ENCODE measurements around the gene KCP. TPM values are rescaled to one million over a fixed set of nuclear protein-coding genes. Genes with fewer than 3 reads are reported as not detected.
A peak's percentile ranks its signal among the peaks of the same experiment; 100 is the strongest.

The KCP gene
- total and polyA plus RNA-seq, 2 of the 13 experiments (the other 11 are each of a cell fraction or from before 2014, with no cell fraction given): 0.37 to 1.0 TPM

DNA sequence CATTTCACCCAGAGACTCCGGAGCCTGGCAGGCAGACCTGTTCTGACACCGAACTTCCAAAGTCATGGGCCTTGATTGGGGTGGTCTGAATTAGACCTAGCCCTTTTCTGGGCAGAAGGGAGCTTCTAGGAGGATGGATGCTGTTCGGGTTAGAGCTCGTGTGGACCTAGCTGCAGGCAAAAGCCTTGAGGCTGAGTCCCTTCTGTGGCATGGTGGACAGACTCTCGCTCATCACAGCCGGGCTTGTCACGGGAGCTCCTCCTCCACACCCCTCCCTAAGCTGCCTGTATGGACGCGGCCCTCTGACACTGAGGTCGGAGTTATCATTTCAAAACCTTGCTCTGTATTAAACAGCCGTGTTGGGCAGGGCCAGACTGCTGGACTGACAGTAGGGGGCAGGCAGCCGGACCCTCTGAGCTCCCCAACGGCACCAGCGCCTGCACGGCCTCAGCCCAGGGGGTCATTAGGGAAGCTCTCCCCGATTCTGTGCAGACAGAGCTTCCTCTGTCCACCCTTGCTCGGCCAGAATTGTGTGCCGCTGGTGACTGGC lies 29.4 kb upstream of the KCP start:
- WGBS (ENCODE audit: low lambda C conversion rate): 0% methylated on average over 3 of the region's 18 CpGs
- TF ChIP-seq, protein P1, sequence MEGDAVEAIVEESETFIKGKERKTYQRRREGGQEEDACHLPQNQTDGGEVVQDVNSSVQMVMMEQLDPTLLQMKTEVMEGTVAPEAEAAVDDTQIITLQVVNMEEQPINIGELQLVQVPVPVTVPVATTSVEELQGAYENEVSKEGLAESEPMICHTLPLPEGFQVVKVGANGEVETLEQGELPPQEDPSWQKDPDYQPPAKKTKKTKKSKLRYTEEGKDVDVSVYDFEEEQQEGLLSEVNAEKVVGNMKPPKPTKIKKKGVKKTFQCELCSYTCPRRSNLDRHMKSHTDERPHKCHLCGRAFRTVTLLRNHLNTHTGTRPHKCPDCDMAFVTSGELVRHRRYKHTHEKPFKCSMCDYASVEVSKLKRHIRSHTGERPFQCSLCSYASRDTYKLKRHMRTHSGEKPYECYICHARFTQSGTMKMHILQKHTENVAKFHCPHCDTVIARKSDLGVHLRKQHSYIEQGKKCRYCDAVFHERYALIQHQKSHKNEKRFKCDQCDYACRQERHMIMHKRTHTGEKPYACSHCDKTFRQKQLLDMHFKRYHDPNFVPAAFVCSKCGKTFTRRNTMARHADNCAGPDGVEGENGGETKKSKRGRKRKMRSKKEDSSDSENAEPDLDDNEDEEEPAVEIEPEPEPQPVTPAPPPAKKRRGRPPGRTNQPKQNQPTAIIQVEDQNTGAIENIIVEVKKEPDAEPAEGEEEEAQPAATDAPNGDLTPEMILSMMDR (CRISPR knock-in tag; IDR thresholded peaks at IDR 0.05): peak; percentile 54
- TF ChIP-seq RBM39 (IDR thresholded peaks at IDR 0.05; ENCODE audit: low read depth, low read length, poor library complexity, severe bottlenecking) (no peak), ZNF292 (CRISPR knock-in tag; IDR thresholded peaks at IDR 0.05; ENCODE audit: borderline replicate concordance, low read depth) (0 out of 2 replicates have a peak, but pooled peaks have one; percentile 15), ZNF501 (CRISPR knock-in tag; IDR thresholded peaks at IDR 0.05) (peak; percentile 33; the same call in 1 of the 2 replicates), ZNF530 (CRISPR knock-in tag; IDR thresholded peaks at IDR 0.05; ENCODE audit: low read depth) (no peak), ZBTB7B (CRISPR knock-in tag; IDR thresholded peaks at IDR 0.05) (0 out of 2 replicates have a peak, but pooled peaks have one; percentile 22), HNRNPLL (IDR thresholded peaks at IDR 0.05; ENCODE audit: low read depth, low read length, poor library complexity, severe bottlenecking) (peak; percentile 4), ZBTB3 (CRISPR knock-in tag; IDR thresholded peaks at IDR 0.05; ENCODE audit: borderline replicate concordance, low read depth) (0 out of 2 replicates have a peak, but pooled peaks have one; percentile 38), ZSCAN29 (CRISPR knock-in tag; conservative IDR thresholded peaks at IDR 0.05) (peak; percentile 96)
- TF ChIP-seq, protein P2, sequence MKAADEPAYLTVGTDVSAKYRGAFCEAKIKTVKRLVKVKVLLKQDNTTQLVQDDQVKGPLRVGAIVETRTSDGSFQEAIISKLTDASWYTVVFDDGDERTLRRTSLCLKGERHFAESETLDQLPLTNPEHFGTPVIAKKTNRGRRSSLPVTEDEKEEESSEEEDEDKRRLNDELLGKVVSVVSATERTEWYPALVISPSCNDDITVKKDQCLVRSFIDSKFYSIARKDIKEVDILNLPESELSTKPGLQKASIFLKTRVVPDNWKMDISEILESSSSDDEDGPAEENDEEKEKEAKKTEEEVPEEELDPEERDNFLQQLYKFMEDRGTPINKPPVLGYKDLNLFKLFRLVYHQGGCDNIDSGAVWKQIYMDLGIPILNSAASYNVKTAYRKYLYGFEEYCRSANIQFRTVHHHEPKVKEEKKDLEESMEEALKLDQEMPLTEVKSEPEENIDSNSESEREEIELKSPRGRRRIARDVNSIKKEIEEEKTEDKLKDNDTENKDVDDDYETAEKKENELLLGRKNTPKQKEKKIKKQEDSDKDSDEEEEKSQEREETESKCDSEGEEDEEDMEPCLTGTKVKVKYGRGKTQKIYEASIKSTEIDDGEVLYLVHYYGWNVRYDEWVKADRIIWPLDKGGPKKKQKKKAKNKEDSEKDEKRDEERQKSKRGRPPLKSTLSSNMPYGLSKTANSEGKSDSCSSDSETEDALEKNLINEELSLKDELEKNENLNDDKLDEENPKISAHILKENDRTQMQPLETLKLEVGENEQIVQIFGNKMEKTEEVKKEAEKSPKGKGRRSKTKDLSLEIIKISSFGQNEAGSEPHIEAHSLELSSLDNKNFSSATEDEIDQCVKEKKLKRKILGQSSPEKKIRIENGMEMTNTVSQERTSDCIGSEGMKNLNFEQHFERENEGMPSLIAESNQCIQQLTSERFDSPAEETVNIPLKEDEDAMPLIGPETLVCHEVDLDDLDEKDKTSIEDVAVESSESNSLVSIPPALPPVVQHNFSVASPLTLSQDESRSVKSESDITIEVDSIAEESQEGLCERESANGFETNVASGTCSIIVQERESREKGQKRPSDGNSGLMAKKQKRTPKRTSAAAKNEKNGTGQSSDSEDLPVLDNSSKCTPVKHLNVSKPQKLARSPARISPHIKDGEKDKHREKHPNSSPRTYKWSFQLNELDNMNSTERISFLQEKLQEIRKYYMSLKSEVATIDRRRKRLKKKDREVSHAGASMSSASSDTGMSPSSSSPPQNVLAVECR (CRISPR knock-in tag; IDR thresholded peaks at IDR 0.05; ENCODE audit: borderline replicate concordance): peak; percentile 32; the same call in 1 of the 2 replicates
- TF ChIP-seq, protein P3, sequence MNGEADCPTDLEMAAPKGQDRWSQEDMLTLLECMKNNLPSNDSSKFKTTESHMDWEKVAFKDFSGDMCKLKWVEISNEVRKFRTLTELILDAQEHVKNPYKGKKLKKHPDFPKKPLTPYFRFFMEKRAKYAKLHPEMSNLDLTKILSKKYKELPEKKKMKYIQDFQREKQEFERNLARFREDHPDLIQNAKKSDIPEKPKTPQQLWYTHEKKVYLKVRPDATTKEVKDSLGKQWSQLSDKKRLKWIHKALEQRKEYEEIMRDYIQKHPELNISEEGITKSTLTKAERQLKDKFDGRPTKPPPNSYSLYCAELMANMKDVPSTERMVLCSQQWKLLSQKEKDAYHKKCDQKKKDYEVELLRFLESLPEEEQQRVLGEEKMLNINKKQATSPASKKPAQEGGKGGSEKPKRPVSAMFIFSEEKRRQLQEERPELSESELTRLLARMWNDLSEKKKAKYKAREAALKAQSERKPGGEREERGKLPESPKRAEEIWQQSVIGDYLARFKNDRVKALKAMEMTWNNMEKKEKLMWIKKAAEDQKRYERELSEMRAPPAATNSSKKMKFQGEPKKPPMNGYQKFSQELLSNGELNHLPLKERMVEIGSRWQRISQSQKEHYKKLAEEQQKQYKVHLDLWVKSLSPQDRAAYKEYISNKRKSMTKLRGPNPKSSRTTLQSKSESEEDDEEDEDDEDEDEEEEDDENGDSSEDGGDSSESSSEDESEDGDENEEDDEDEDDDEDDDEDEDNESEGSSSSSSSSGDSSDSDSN (CRISPR knock-in tag; IDR thresholded peaks at IDR 0.05): peak; percentile 32; the same call in 1 of the 2 replicates
- TF ChIP-seq, protein P4, sequence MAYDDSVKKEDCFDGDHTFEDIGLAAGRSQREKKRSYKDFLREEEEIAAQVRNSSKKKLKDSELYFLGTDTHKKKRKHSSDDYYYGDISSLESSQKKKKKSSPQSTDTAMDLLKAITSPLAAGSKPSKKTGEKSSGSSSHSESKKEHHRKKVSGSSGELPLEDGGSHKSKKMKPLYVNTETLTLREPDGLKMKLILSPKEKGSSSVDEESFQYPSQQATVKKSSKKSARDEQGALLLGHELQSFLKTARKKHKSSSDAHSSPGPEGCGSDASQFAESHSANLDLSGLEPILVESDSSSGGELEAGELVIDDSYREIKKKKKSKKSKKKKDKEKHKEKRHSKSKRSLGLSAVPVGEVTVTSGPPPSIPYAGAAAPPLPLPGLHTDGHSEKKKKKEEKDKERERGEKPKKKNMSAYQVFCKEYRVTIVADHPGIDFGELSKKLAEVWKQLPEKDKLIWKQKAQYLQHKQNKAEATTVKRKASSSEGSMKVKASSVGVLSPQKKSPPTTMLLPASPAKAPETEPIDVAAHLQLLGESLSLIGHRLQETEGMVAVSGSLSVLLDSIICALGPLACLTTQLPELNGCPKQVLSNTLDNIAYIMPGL (CRISPR knock-in tag; IDR thresholded peaks at IDR 0.05; ENCODE audit: borderline replicate concordance in 1 of 2, low read depth in 1 of 2): peak in 1 of 2 experiments; percentile 71; a peak in 2 of 4 replicates

More for the DNA sequence above, 29.4 kb upstream of the KCP start:
- Histone ChIP-seq H3K27ac (ENCODE audit: extremely low read length, insufficient read depth, low read length) (no peak overlapping the region), H3K36me3 (replicated peaks in 1 of 2; ENCODE audit: control insufficient read depth in 1 of 2, insufficient read depth in 2 of 2, low read length in 2 of 2) (no peaks in the 10 kb centered on the region), H3K27me3 (ENCODE audit: control insufficient read depth in 1 of 2, insufficient read depth in 2 of 2, low read length in 2 of 2) (peaks cover 1 to 14% of the 10 kb centered on the region in 2 experiments; a peak in 4 of 5 replicates), H2AFZ (ENCODE audit: low read length) (peak overlapping the region; percentile 34), H3K79me2 (ENCODE audit: insufficient read depth, low read length) (no peaks in the 10 kb centered on the region), H3K4me2 (ENCODE audit: low read depth, low read length) (peak overlapping the region; percentile 92), H4K20me1 (ENCODE audit: insufficient read depth, low read length) (no peaks in the 10 kb centered on the region), H3K9me3 (ENCODE audit: low read length) (no peaks in the 10 kb centered on the region), H3K4me1 (ENCODE audit: insufficient read depth, low read length) (peaks cover 57% of the 10 kb centered on the region), H3K9ac (ENCODE audit: insufficient read depth, low read depth, low read length) (peak overlapping the region; percentile 21; the same call in 1 of the 2 replicates), H3K4me3 (replicated peaks in 1 of 3; ENCODE audit: insufficient read depth in 1 of 3, low read depth in 2 of 3, low read length in 3 of 3) (peak overlapping the region; percentile 56 to 75 (median 65))
- BruUV-seq (replicated peaks): no TSS peak
- ChIA-PET CTCF (ENCODE audit: low intra/inter-chr PET ratio, low total read pairs) (no interaction called here), POLR2A (no interaction called here)
- DNase-seq (ENCODE audit: low spot score) (no peak), FAIRE-seq (no peak), ATAC-seq (peak; percentile 64)
- in situ Hi-C loops (cut with HindIII; ENCODE audit: extremely low pct_ligation_motif_present, low pct_unique_long_range_greater_than_20kb): no loop called here
- intact Hi-C loops (cut with micrococcal nuclease; ENCODE audit: unreplicated experiment): no loop called here
